HG03097 (cell line): ENCODE results near the gene MRTO4.

Experiments used
- ATAC-seq: cut with Tn5 transposase; IDR thresholded peaks from one replicate; pipeline ENCODE4 v1.9.1; 2021; ENCODE audit not compliant: unreplicated experiment, low FRiP score

MRTO4 gene

DNA sequence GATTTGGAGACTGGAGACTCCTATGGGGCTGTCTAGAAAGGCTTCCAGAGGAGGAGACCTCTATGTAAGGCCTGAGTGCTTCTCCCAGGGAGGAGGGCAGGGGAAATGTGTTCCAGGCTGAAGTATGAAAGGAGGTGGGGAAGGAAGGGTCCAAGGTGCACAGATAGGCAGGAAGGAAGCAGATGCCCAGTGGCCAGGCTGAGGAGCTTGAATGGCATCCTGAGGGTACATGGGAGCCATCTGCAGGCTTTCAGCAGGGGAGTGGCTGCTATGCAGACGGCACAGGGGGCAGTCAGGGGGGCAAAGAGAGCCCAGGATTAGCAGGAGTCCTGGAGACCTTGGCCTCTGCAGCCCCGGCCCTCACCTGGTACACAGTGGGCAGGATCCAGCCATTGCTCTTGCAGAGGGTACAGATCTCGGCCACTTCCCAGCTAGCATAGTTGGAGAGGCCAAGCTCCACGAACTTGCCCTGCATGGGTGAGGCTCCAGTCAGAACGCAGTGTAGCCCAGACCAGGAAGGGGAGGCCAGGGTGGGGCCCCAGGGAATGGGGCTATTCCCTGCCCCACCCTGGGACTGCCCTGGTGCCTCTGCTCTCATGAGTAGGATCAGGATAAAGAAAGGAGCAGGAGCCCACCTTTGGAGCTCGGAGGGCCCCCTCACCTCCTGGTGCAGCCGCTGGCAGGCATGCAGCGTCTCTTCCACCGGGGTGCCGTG is 56.3 kb downstream of the MRTO4 start:
- no peak for ATAC-seq

GRCh38 chr1:19308509-19308907 is 56.9 kb downstream of the MRTO4 start:
- no peak for ATAC-seq

- ATAC-seq: no peak
Measured at GRCh38 chr1:19309123-19309813, 57.7 kb downstream of the MRTO4 start.
